DOHH2 (cell line): ENCODE data around the gene LRGUK.

Source experiments
- CTCF ChIP-seq: fragments of 200-600 bp; sonication (generic); IDR thresholded peaks from one replicate; pipeline ENCODE4 v1.5.1; 2014; ENCODE audit warnings: antibody characterized with exemption, mild to moderate bottlenecking, low read depth, low read length; ENCODE audit not compliant: poor library complexity, severe bottlenecking
- EZH2phosphoT487 ChIP-seq: fragments of 200-600 bp; sonication (generic); IDR thresholded peaks from 2 replicates; pipeline ENCODE4 v1.6.1; 2017; ENCODE audit warnings: borderline replicate concordance, mild to moderate bottlenecking, antibody characterized with exemption, low read length, moderate library complexity, mixed read lengths

DNA sequence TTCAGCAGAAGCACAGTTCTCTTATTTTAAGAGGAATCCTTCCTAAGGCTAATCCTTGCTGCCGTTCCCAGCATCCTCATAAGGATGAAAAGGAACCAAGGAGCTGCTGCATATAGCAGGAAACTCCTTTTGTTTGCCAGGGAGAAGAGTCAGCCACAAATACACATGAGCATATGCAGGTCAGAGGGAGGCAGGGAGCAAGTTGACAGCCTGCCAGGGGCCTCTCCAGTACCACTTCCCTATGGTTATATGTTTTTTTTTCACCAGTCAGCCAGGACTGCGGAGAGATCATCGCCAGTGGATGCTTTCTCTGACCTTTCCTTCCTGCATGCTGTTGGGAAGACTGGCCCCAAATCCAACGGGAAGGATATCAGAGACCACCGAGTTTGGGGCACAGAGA lies 149.8 kb downstream of the LRGUK start:
- no peak for TF ChIP-seq CTCF
- TF ChIP-seq EZH2phosphoT487, result no peak
